Aorta (tissue), 5 donors: ENCODE measurements around the gene SMAD1. TPM values are rescaled to one million over a fixed set of nuclear protein-coding genes. Genes with fewer than 3 reads are reported as not detected.

Experiments
- ATAC-seq: fragments of 200-7000 bp; cut with Tn5 transposase; one replicate; pipeline ENCODE4 v1.9.1; 2022; ENCODE audit warnings: moderate library complexity; ENCODE audit not compliant: low FRiP score
- DNase-seq, 2 donors: peaks; one replicate each; pipeline ENCODE4 v3.0.0-alpha.2; 2020
- H3K27ac ChIP-seq, 2 donors: one replicate each; pipeline ENCODE4 v1.5.1; 2013; ENCODE audit warnings: low read length in 2 of 2, mild to moderate bottlenecking in 2 of 2, moderate library complexity in 2 of 2, control low read depth in 1 of 2, inconsistent platforms in 1 of 2, low read depth in 1 of 2
- H3K27me3 ChIP-seq, 2 donors: one replicate each; pipeline ENCODE4 v1.6.1; 2013; ENCODE audit warnings: control low read depth in 1 of 2, low read length in 1 of 2, mild to moderate bottlenecking in 1 of 2, moderate library complexity in 1 of 2; ENCODE audit not compliant: insufficient read depth in 2 of 2, control insufficient read depth in 1 of 2
- H3K36me3 ChIP-seq, 2 donors: one replicate each; pipeline ENCODE4 v1.6.1; 2013; ENCODE audit warnings: control low read depth in 1 of 2, low read length in 1 of 2, mild to moderate bottlenecking in 1 of 2; ENCODE audit not compliant: insufficient read depth in 2 of 2, control insufficient read depth in 1 of 2
- H3K4me1 ChIP-seq, 2 donors: one replicate each; pipeline ENCODE4 v1.6.1; 2013; ENCODE audit warnings: low read length in 2 of 2, control low read depth in 1 of 2, mild to moderate bottlenecking in 1 of 2, moderate library complexity in 1 of 2; ENCODE audit not compliant: insufficient read depth in 2 of 2, control insufficient read depth in 1 of 2
- H3K4me3 ChIP-seq, 2 donors: one replicate each; pipeline ENCODE4 v1.5.1; 2013; ENCODE audit warnings: low read length in 2 of 2, control low read depth in 1 of 2, mild to moderate bottlenecking in 1 of 2
- H3K9me3 ChIP-seq: one replicate; pipeline ENCODE4 v1.6.1; 2013; ENCODE audit warnings: mild to moderate bottlenecking, low read length; ENCODE audit not compliant: control insufficient read depth
- WGBS, 2 donors: extraction: QIAGEN DNeasy Blood & Tissue Kit; methylation state at CpG; one replicate each; pipeline ENCODE4 v1.1.7; 2013; 5-methylcytosine and 5-hydroxymethylcytosine counted together
- intact Hi-C, 2 donors: fragments of 100-400 bp; cut with DNase I; formaldehyde crosslinking; loops; one replicate each; pipeline versions ENCODE4 v1.14.2 to v1.15.0; 2022
- polyA plus RNA-seq, 2 donors: library from polyadenylated mRNA; stranded (reverse); fragments of 200-250 nt; gene quantifications; one replicate each; pipeline ENCODE4 v1.2.3, GENCODE V29; 2013
- total RNA-seq, 2 donors: library from RNA; stranded (reverse); fragmentation: NEBNext Ultra II Directional; extraction: Animal tissue kit (Norgen Biotek cat#: 25700); gene quantifications; one replicate each; pipeline ENCODE4 v1.2.1, GENCODE V29; 2021
- donor health status: healthy with polysubstance abuse.
- donor health status: Bipolar disorder and iron deficiency.
- donor health status: DM: no; HTN: no; CAD: no.
- donor health status: DM: no; HTN: no; CAD: no.
- donor health status: DM: yes; HTN: yes; CAD: no.

Gene SMAD1
- total and polyA plus RNA-seq, 4 donors: 4.8 to 40.0 (median 11.6) TPM

DNA sequence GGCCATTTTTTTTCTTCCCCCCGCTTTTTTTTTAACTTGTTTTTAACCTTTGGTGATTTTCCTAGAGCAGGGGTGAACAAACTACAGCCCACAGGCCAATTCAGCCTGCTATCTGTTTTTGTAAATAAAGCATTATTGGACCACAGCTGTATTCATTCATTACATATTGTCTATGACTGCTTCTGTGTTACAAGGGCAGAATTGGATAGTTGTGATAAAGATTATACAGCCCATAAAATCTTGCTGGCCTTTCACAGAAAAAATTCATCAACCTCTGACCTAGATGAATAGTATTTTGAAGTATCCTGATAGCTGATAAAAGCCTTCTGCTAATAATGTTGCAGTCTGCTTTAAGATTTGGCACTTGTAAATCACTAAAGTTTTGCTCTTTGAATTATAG, 63.4 kb downstream of the SMAD1 start:
- Histone ChIP-seq H3K36me3 (peaks cover 0 to 6% of the 10 kb centered on the region in 2 donors), H3K27ac (no peak overlapping the region), H3K4me1 (peaks cover 2 to 5% of the 10 kb centered on the region in 2 donors), H3K27me3 (no peaks in the 10 kb centered on the region), H3K4me3 (no peak overlapping the region), H3K9me3 (no peaks in the 10 kb centered on the region)
- no peak for DNase-seq
- WGBS, 2 donors: 77 to 80% methylated on average over 1 of the region's 1 CpG
- ATAC-seq: no peak
- intact Hi-C loops: no loop called here

DNA sequence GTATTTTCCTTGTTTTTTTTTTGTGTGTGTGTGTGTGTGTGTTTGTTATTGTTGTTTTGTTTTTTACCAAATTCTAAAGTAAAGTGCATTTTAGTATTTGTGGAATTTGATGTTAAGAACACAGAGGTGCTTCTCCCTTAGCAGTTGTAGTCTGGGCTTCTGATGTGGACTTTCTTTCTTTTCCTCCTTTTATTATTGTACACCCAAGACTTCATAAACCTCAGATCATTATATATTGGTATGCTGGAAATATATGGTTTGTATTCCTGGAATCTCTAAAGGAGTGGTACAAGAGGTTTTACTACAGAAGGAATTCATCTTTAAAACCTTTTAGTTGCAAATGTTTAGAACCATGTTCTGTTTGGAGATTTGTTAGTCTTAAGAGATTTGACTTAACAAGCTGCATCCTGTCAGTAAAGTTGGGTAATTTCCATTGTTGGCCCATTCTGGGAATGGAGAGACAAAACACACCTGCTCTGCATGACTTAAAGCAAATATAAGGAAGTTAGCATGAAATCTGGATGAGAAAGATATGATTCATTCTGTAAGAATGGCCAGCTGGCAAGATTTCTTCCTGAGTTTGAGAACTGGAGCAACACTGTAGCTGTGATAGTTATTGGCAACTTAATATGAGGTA, 64.0 kb downstream of the SMAD1 start:
- Histone ChIP-seq H3K36me3 (peaks cover 0 to 6% of the 10 kb centered on the region in 2 donors), H3K9me3 (no peaks in the 10 kb centered on the region), H3K27me3 (no peaks in the 10 kb centered on the region), H3K4me1 (peaks cover 2 to 5% of the 10 kb centered on the region in 2 donors), H3K27ac (no peak overlapping the region), H3K4me3 (no peak overlapping the region)
- no peak for ATAC-seq
- no peak for DNase-seq
- intact Hi-C loops: no loop called here

GRCh38 chr4:145546175-145546915, 64.7 kb downstream of the SMAD1 start:
- no peak overlapping the region for H3K27ac ChIP-seq

DNA sequence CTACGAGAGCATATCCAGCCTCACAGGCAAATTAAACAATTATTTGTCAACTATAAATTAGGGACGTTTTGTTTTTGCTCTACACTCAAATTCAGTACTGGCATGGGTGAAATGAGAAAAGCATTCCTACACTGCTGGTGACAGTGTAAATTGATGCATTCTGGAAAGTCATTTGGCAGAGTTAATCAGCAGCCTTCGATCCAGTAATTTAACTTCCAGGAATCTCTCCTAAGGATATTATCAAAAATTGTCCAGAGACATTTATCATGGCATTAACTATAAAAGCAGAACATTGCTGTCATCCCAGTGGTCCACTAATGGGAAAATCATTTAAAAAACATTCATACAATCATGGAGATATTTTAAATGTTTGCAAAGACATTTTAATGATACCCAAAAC, 70.0 kb downstream of the SMAD1 start:
- H3K36me3 ChIP-seq: peaks cover 0 to 2% of the 10 kb centered on the region in 2 donors
- intact Hi-C loops: loop anchor here (5.0 to 10.0 kb wide), 2 partner anchors 69 to 317 kb away; partner anchors contain the start of gene SMAD1 (in 1 of the 2)
- no peak overlapping the region for H3K27ac ChIP-seq
- H3K27me3 ChIP-seq: no peaks in the 10 kb centered on the region
- ATAC-seq (no peak), DNase-seq (no peak)
- 38 to 48% methylated on average over 3 of the region's 3 CpGs for WGBS, 2 donors
- H3K4me3 ChIP-seq: no peak overlapping the region
- no peaks in the 10 kb centered on the region for H3K9me3 ChIP-seq
- H3K4me1 ChIP-seq: peaks cover 0 to under 1% of the 10 kb centered on the region in 2 donors

More at GRCh38 chr4:145546175-145546915, 64.7 kb downstream of the SMAD1 start:
- H3K36me3 ChIP-seq: peaks cover 0 to 2% of the 10 kb centered on the region in 2 donors
- WGBS, 2 donors: 56 to 69% methylated on average over 7 of the region's 7 CpGs
- intact Hi-C loops: no loop called here
- ATAC-seq: no peak
- no peak for DNase-seq
- no peaks in the 10 kb centered on the region for H3K27me3 ChIP-seq
- H3K4me1 ChIP-seq: peaks cover 2 to 5% of the 10 kb centered on the region in 2 donors
- no peak overlapping the region for H3K4me3 ChIP-seq
- H3K9me3 ChIP-seq: no peaks in the 10 kb centered on the region

DNA sequence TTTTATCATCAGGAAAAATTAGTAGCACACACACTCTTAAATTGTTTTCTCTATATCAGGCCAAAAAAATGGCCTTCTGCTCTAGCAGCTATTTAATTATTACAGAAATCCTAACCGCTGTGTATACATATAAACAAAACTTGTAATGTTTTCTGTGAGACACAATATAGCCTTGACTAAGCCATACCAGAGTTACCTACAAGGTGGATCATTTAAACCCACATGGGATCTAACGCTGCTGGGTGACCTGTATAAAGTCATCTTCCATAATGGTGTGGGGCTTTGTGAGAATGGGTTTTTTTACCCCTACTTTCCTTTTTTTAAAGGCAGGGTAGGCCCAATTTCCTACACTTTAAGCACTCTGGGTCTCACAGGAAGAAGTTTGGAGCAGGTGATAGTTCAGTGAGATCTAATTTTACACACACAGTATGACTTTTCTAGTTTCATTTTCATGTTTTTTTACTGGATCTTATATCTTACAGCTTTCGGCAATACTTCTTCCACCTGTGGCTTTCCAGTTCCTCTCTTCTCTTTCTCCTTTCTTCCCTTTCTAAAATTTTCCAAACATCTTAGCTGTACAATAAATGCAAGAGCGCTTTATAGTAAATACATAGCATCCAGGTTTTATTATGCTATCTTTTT, 70.6 kb downstream of the SMAD1 start:
- Histone ChIP-seq H3K36me3 (peaks cover 0 to 2% of the 10 kb centered on the region in 2 donors), H3K27ac (no peak overlapping the region), H3K27me3 (no peaks in the 10 kb centered on the region), H3K9me3 (no peaks in the 10 kb centered on the region), H3K4me3 (no peak overlapping the region), H3K4me1 (no peaks in the 10 kb centered on the region)
- DNase-seq: no peak
- 95 to 98% methylated on average over 4 of the region's 4 CpGs for WGBS, 2 donors
- no peak for ATAC-seq
- intact Hi-C loops: loop anchor here (5.0 to 10.0 kb wide), 2 partner anchors 70 to 318 kb away; partner anchors contain the start of gene SMAD1 (in 1 of the 2)

- DNase-seq (no peak), ATAC-seq (no peak)
- Histone ChIP-seq H3K9me3 (no peaks in the 10 kb centered on the region), H3K4me3 (no peak overlapping the region), H3K27ac (no peak overlapping the region), H3K4me1 (no peaks in the 10 kb centered on the region), H3K36me3 (peaks cover 0 to 2% of the 10 kb centered on the region in 2 donors), H3K27me3 (no peaks in the 10 kb centered on the region)
- intact Hi-C loops: loop anchor here (5.0 to 10.0 kb wide), 2 partner anchors 71 to 319 kb away; partner anchors contain the start of gene SMAD1 (in 1 of the 2)
- WGBS, 2 donors: 97% methylated on average over 4 of the region's 4 CpGs
These were observed 71.7 kb downstream of the SMAD1 start for GRCh38 chr4:145553375-145553774.

GRCh38 chr4:145554691-145555090, 73.0 kb downstream of the SMAD1 start:
- DNase-seq (no peak), ATAC-seq (no peak)
- no peaks in the 10 kb centered on the region for H3K36me3 ChIP-seq
- H3K4me3 ChIP-seq: no peak overlapping the region
- H3K27me3 ChIP-seq: no peaks in the 10 kb centered on the region
- no peak overlapping the region for H3K27ac ChIP-seq
- 75 to 86% methylated on average over 1 of the region's 1 CpG for WGBS, 2 donors
- intact Hi-C loops: loop anchor here (5.0 to 10.0 kb wide), 3 partner anchors 52 to 320 kb away; partner anchors contain the start of gene SMAD1 (in 1 of the 2)
- no peaks in the 10 kb centered on the region for H3K4me1 ChIP-seq
- no peaks in the 10 kb centered on the region for H3K9me3 ChIP-seq

GRCh38 chr4:145557720-145558119, 76.1 kb downstream of the SMAD1 start:
- intact Hi-C loops: loop anchor here (5.0 to 10.0 kb wide), 2 partner anchors 55 to 323 kb away; no protein-coding TSS in a partner anchor
- peak in 1 of 2 donors; percentile 54 for DNase-seq
- Histone ChIP-seq H3K36me3 (no peaks in the 10 kb centered on the region), H3K27me3 (no peaks in the 10 kb centered on the region), H3K4me3 (no peak overlapping the region), H3K9me3 (no peaks in the 10 kb centered on the region), H3K4me1 (no peaks in the 10 kb centered on the region), H3K27ac (no peak overlapping the region)
- ATAC-seq: peak; percentile 82
- WGBS, 2 donors: 19% methylated on average over 3 of the region's 3 CpGs
